CD4-positive, alpha-beta memory T cell (primary cell): Measurements from ENCODE around the gene TMEM163. TPM values are rescaled to one million over a fixed set of nuclear protein-coding genes. Genes with fewer than 3 reads are reported as not detected.

Experiments
- CTCF ChIA-PET: fragments of 350-600 bp; sonication (Branson Sonifier 250); formaldehyde crosslinking; loops from one replicate; lab custom pipeline; 2021; ENCODE audit warnings: inconsistent platforms; ENCODE audit not compliant: partially characterized antibody; lab: Charles Lee
- POLR2A ChIA-PET: fragments of 350-600 bp; sonication (Branson Sonifier 250); formaldehyde crosslinking; loops from one replicate; lab custom pipeline; 2021; ENCODE audit not compliant: partially characterized antibody; lab: Charles Lee
- DNase-seq, 5 donors: peaks; one replicate each; pipeline versions ENCODE4 v3.0.0 to v3.0.0-alpha.2; 2020 to 2022; ENCODE audit warnings: mixed read lengths in 1 of 5
- H3K27ac ChIP-seq: one replicate; pipeline ENCODE4 v1.7.0; 2013; ENCODE audit warnings: low read depth, low read length
- H3K27me3 ChIP-seq: 2 replicates; pipeline ENCODE4 v1.7.0; 2013; ENCODE audit warnings: mild to moderate bottlenecking, low read length, moderate library complexity; ENCODE audit not compliant: insufficient read depth
- H3K36me3 ChIP-seq: 2 replicates; pipeline ENCODE4 v1.7.0; 2013; ENCODE audit warnings: mild to moderate bottlenecking, low read length, moderate library complexity; ENCODE audit not compliant: insufficient read depth
- H3K4me1 ChIP-seq: 2 replicates; pipeline ENCODE4 v1.7.0; 2013; ENCODE audit warnings: mild to moderate bottlenecking, low read length, moderate library complexity; ENCODE audit not compliant: insufficient read depth
- H3K4me3 ChIP-seq, 2 donors: one replicate each; pipeline ENCODE4 v1.7.0; 2013; ENCODE audit warnings: low read length in 2 of 2, mild to moderate bottlenecking in 1 of 2
- H3K9me3 ChIP-seq, 2 donors: one replicate each; pipeline ENCODE4 v1.7.0; 2013; ENCODE audit warnings: low read length in 2 of 2, control low read depth in 1 of 2; ENCODE audit not compliant: control insufficient read depth in 1 of 2
- H3K27ac Mint-ChIP-seq, 7 donors: one replicate each; pipeline ENCODE4 v1.8.0; 2020 to 2021; ENCODE audit warnings: mixed read lengths in 7 of 7, mild to moderate bottlenecking in 6 of 7, inconsistent platforms in 3 of 7, moderate library complexity in 3 of 7
- H3K27me3 Mint-ChIP-seq, 2 donors: one replicate each; pipeline ENCODE4 v1.8.0; 2020 to 2021; ENCODE audit warnings: mixed read lengths in 2 of 2
- H3K36me3 Mint-ChIP-seq, 2 donors: one replicate each; pipeline ENCODE4 v1.8.0; 2020 to 2021; ENCODE audit warnings: mixed read lengths in 2 of 2, inconsistent platforms in 1 of 2, mild to moderate bottlenecking in 1 of 2
- H3K4me1 Mint-ChIP-seq, 4 donors: one replicate each; pipeline ENCODE4 v1.8.0; 2020 to 2021; ENCODE audit warnings: mixed read lengths in 4 of 4, mild to moderate bottlenecking in 1 of 4
- H3K4me3 Mint-ChIP-seq, 8 donors: one replicate each; pipeline ENCODE4 v1.8.0; 2020 to 2021; ENCODE audit warnings: mixed read lengths in 8 of 8, mild to moderate bottlenecking in 7 of 8, moderate library complexity in 6 of 8, inconsistent platforms in 3 of 8
- H3K9me3 Mint-ChIP-seq, 8 donors: one replicate each; pipeline ENCODE4 v1.8.0; 2020 to 2021; ENCODE audit warnings: mixed read lengths in 8 of 8, mild to moderate bottlenecking in 5 of 8, inconsistent platforms in 3 of 8, moderate library complexity in 1 of 8
- intact Hi-C: fragments of 100-400 bp; cut with micrococcal nuclease; formaldehyde crosslinking; loops from one replicate; pipeline ENCODE4 v1.15.1; 2023
- polyA plus RNA-seq, 2 donors: library from polyadenylated mRNA; unstranded; fragments of 300-500 nt; fragmentation: Illumina TruSeq; gene quantifications; one replicate each; pipeline ENCODE4 v1.2.3, GENCODE V29; 2021
- total RNA-seq, 2 experiments: library from RNA; stranded (reverse); gene quantifications; one replicate each; pipeline ENCODE4 v1.2.3, GENCODE V29; 2021

The TMEM163 gene
- total and polyA plus RNA-seq, 4 experiments from 2014 or later: 0.47 TPM; not detected in 3

GRCh38 chr2:134420259-134420658 lies 298.5 kb downstream of the TMEM163 start:
- H3K9me3 ChIP-seq: no peaks in the 10 kb centered on the region
- no peak for DNase-seq
- no peaks in the 10 kb centered on the region for H3K4me1 ChIP-seq
- H3K36me3 Mint-ChIP-seq: peaks cover 36 to 45% of the 10 kb centered on the region in 2 donors
- H3K27me3 Mint-ChIP-seq: no peaks in the 10 kb centered on the region
- no peak overlapping the region for H3K27ac ChIP-seq
- H3K27ac Mint-ChIP-seq: peak overlapping the region in 1 of 7 donors; percentile 35
- no peak overlapping the region for H3K4me3 ChIP-seq
- no peaks in the 10 kb centered on the region for H3K27me3 ChIP-seq
- peaks cover 28% of the 10 kb centered on the region for H3K36me3 ChIP-seq
- peaks cover 0 to 11% (median 2%) of the 10 kb centered on the region in 4 donors for H3K4me1 Mint-ChIP-seq
- intact Hi-C loops: no loop called here
- ChIA-PET POLR2A (interaction anchor here (1.1 kb wide), 1 partner anchor 9 kb away, joined by 5 read pairs; no protein-coding TSS in a partner anchor), CTCF (interaction anchor here (1.2 to 3.4 kb wide), 3 partner anchors 9 to 302 kb away, joined by 4 to 14 read pairs (median 6); no protein-coding TSS in a partner anchor)
- no peaks in the 10 kb centered on the region for H3K9me3 Mint-ChIP-seq
- no peak overlapping the region for H3K4me3 Mint-ChIP-seq

DNA sequence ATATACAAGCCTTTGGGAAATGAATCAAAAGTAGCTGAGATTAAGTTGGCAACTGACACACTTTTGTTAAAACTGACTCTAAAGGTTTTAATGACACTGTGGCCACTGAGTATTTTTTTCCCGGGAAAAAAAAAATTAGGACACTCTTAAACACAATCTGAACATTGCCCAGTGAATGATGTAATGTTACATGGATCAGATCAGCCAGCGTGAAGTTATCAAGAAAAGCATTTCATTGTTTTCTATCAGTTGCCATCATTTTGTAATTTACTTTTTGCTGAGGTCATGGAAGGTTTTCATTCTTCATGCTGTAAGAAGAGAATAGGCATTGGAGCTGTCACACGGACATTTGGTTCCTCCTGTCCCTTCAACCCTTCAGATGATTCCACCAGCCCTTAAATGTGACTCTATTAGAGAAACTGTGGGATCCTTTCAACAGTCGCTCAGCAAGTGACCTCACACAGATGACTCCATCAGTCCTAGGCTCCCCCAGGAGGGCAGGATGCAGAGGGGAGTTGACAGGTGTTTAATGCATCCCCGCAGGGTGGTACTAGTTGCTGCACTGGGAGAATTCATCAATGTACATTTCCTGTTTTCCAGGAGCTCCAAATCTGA lies 300.7 kb downstream of the TMEM163 start:
- H3K4me1 Mint-ChIP-seq: peaks cover 0 to 8% (median 3%) of the 10 kb centered on the region in 4 donors
- H3K27me3 Mint-ChIP-seq: no peaks in the 10 kb centered on the region
- Histone ChIP-seq H3K27ac (no peak overlapping the region), H3K4me3 (no peak overlapping the region), H3K4me1 (no peaks in the 10 kb centered on the region), H3K36me3 (peaks cover 17% of the 10 kb centered on the region), H3K9me3 (no peaks in the 10 kb centered on the region), H3K27me3 (no peaks in the 10 kb centered on the region)
- CTCF ChIA-PET: interaction anchor here (0.9 to 2.4 kb wide), 3 partner anchors 9 to 300 kb away, joined by 4 to 11 read pairs (median 5); no protein-coding TSS in a partner anchor
- intact Hi-C loops: no loop called here
- H3K36me3 Mint-ChIP-seq: peaks cover 21 to 40% of the 10 kb centered on the region in 2 donors
- peak overlapping the region in 3 of 7 donors; percentile 27 to 62 (median 39) for H3K27ac Mint-ChIP-seq
- POLR2A ChIA-PET: no interaction called here
- no peak for DNase-seq
- no peak overlapping the region for H3K4me3 Mint-ChIP-seq
- H3K9me3 Mint-ChIP-seq: no peaks in the 10 kb centered on the region

- peaks cover 12% of the 10 kb centered on the region for H3K36me3 ChIP-seq
- H3K4me3 ChIP-seq: no peak overlapping the region
- Mint-ChIP-seq H3K27me3 (no peaks in the 10 kb centered on the region), H3K4me1 (peaks cover 7 to 16% (median 10%) of the 10 kb centered on the region in 4 donors), H3K9me3 (no peaks in the 10 kb centered on the region), H3K27ac (peak overlapping the region in 2 of 7 donors; percentile 12 to 29), H3K4me3 (no peak overlapping the region), H3K36me3 (peaks cover 24 to 33% of the 10 kb centered on the region in 2 donors)
- peaks cover 7% of the 10 kb centered on the region for H3K4me1 ChIP-seq
- POLR2A ChIA-PET: no interaction called here
- no peak overlapping the region for H3K27ac ChIP-seq
- H3K9me3 ChIP-seq: no peaks in the 10 kb centered on the region
- no peak for DNase-seq
- no peaks in the 10 kb centered on the region for H3K27me3 ChIP-seq
- intact Hi-C loops: no loop called here
- CTCF ChIA-PET: interaction anchor here (1.4 to 2.4 kb wide), 2 partner anchors 299 to 533 kb away, joined by 3 to 11 read pairs; no protein-coding TSS in a partner anchor
These were observed 302.2 kb downstream of the TMEM163 start for GRCh38 chr2:134416637-134417036.

- Histone ChIP-seq H3K36me3 (peaks cover 12% of the 10 kb centered on the region), H3K4me1 (peaks cover 13% of the 10 kb centered on the region), H3K9me3 (no peaks in the 10 kb centered on the region), H3K4me3 (no peak overlapping the region), H3K27ac (no peak overlapping the region), H3K27me3 (no peaks in the 10 kb centered on the region)
- intact Hi-C loops: no loop called here
- Mint-ChIP-seq H3K36me3 (peaks cover 24 to 33% of the 10 kb centered on the region in 2 donors), H3K4me1 (peaks cover 13 to 22% (median 16%) of the 10 kb centered on the region in 4 donors), H3K27me3 (no peaks in the 10 kb centered on the region), H3K9me3 (no peaks in the 10 kb centered on the region), H3K4me3 (no peak overlapping the region), H3K27ac (peak overlapping the region in 1 of 7 donors; percentile 12)
- ChIA-PET POLR2A (no interaction called here), CTCF (interaction anchor here (1.4 kb wide), 1 partner anchor 532 kb away, joined by 3 read pairs; no protein-coding TSS in a partner anchor)
- no peak for DNase-seq
These were observed 302.8 kb downstream of the TMEM163 start for GRCh38 chr2:134416018-134416417.

GRCh38 chr2:134413912-134414311 lies 304.9 kb downstream of the TMEM163 start:
- Histone ChIP-seq H3K9me3 (no peaks in the 10 kb centered on the region), H3K36me3 (peaks cover 12% of the 10 kb centered on the region), H3K27ac (no peak overlapping the region), H3K27me3 (no peaks in the 10 kb centered on the region), H3K4me3 (no peak overlapping the region), H3K4me1 (peaks cover 34% of the 10 kb centered on the region)
- ChIA-PET POLR2A (no interaction called here), CTCF (interaction anchor here (4.0 to 5.9 kb wide), 4 partner anchors 170 to 528 kb away, joined by 39 to 173 read pairs (median 52); no protein-coding TSS in a partner anchor)
- Mint-ChIP-seq H3K9me3 (no peaks in the 10 kb centered on the region), H3K27me3 (no peaks in the 10 kb centered on the region), H3K4me1 (peaks cover 31 to 40% (median 36%) of the 10 kb centered on the region in 4 donors), H3K36me3 (peaks cover 20 to 32% of the 10 kb centered on the region in 2 donors), H3K27ac (peak overlapping the region in 1 of 7 donors; percentile 30), H3K4me3 (no peak overlapping the region)
- DNase-seq: no peak
- intact Hi-C loops: loop anchor here (5.0 kb wide), 1 partner anchor 207 kb away; no protein-coding TSS in a partner anchor

DNA sequence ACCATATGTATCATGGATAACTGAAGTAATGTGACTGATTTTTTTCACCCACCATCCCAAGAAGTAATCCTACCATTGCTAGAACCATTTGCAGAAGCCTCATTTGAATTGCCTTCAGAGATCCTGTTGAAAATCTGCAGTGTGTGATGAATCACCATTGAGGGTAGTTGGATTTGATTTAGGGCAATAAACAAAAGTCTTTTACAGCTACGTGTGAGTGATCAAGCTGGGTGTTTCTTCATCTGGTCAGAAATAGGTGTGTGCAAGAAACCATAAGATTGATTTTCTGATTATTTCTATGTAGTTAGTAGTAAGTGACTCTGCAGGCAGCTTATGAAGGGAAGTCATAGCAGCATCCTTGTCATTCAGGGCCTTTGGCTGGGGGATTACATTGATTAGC lies 305.4 kb downstream of the TMEM163 start:
- POLR2A ChIA-PET: interaction anchor here (3.6 kb wide), 1 partner anchor 293 kb away, joined by 58 read pairs; no protein-coding TSS in a partner anchor
- Mint-ChIP-seq H3K36me3 (peaks cover 18 to 31% of the 10 kb centered on the region in 2 donors), H3K9me3 (no peaks in the 10 kb centered on the region), H3K4me1 (peaks cover 34 to 43% (median 40%) of the 10 kb centered on the region in 4 donors), H3K27me3 (no peaks in the 10 kb centered on the region), H3K4me3 (no peak overlapping the region), H3K27ac (peak overlapping the region in 3 of 7 donors; percentile 3 to 18 (median 9))
- intact Hi-C loops: loop anchor here (5.0 kb wide), 1 partner anchor 206 kb away; no protein-coding TSS in a partner anchor
- peaks cover 11% of the 10 kb centered on the region for H3K36me3 ChIP-seq
- no peak overlapping the region for H3K27ac ChIP-seq
- H3K4me3 ChIP-seq: no peak overlapping the region
- DNase-seq: no peak
- no peaks in the 10 kb centered on the region for H3K27me3 ChIP-seq
- peaks cover 39% of the 10 kb centered on the region for H3K4me1 ChIP-seq
- H3K9me3 ChIP-seq: no peaks in the 10 kb centered on the region
- CTCF ChIA-PET: interaction anchor here (1.4 to 5.9 kb wide), 6 partner anchors 10 to 528 kb away, joined by 3 to 173 read pairs (median 46); no protein-coding TSS in a partner anchor

DNA sequence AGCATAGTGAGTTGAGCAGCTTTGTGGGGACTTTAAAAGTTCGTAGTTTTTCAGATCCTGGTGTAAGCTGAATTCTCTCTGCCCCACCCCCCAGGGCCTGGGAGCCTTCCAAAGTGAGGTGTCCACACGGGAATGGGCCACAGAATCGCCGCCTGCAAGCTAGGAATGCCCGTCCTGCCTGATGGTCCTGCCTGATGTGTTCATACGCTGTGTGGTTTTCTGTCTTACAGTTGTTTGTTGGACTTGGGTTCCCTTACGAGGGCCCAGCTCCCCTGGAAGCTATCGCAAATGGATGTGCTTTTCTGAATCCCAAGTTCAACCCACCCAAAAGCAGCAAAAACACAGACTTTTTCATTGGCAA lies 306.2 kb downstream of the TMEM163 start:
- intact Hi-C loops: loop anchor here (1.0 to 5.0 kb wide), 4 partner anchors 168 to 526 kb away; no protein-coding TSS in a partner anchor
- Histone ChIP-seq H3K36me3 (peaks cover 8% of the 10 kb centered on the region), H3K4me3 (no peak overlapping the region), H3K4me1 (peaks cover 47% of the 10 kb centered on the region), H3K27ac (no peak overlapping the region), H3K9me3 (no peaks in the 10 kb centered on the region), H3K27me3 (no peaks in the 10 kb centered on the region)
- H3K27me3 Mint-ChIP-seq: no peaks in the 10 kb centered on the region
- H3K4me1 Mint-ChIP-seq: peaks cover 42 to 50% (median 48%) of the 10 kb centered on the region in 4 donors
- no peak overlapping the region for H3K27ac Mint-ChIP-seq
- H3K36me3 Mint-ChIP-seq: peaks cover 11 to 23% of the 10 kb centered on the region in 2 donors
- POLR2A ChIA-PET: interaction anchor here (1.1 to 3.6 kb wide), 3 partner anchors 8 to 292 kb away, joined by 3 to 58 read pairs (median 5); no protein-coding TSS in a partner anchor
- no peak for DNase-seq
- H3K4me3 Mint-ChIP-seq: no peak overlapping the region
- CTCF ChIA-PET: interaction anchor here (0.9 to 5.9 kb wide), 35 partner anchors 8 to 527 kb away, joined by 3 to 173 read pairs (median 5); no protein-coding TSS in a partner anchor
- no peaks in the 10 kb centered on the region for H3K9me3 Mint-ChIP-seq
